Measurements from ENCODE around the gene IFIH1. TPM values are rescaled to one million over a fixed set of nuclear protein-coding genes. Genes with fewer than 3 reads are reported as not detected.

The IFIH1 gene
- total and polyA plus RNA-seq, 2 of the 8 experiments (the other 6 are each of a cell fraction or from before 2014, with no cell fraction given), result 0.32 to 2.0 TPM

GRCh38 chr2:162340822-162341221 lies 22.3 kb upstream of the IFIH1 start:
- FAIRE-seq, result no peak
- H2BK12ac ChIP-seq (ENCODE audit: low read depth, low read length), result no peak overlapping the region
- H3K4ac ChIP-seq (replicated peaks; ENCODE audit: insufficient read length, low read depth, low read length), result no peak overlapping the region
- TF ChIP-seq CBX8 (IDR thresholded peaks at IDR 0.05; ENCODE audit: borderline replicate concordance, low read depth, low read length) (no peak), EZH2 (IDR thresholded peaks at IDR 0.05; ENCODE audit: low read depth, low read length, severe bottlenecking) (no peak), RXRA (IDR thresholded peaks at IDR 0.05; ENCODE audit: insufficient read depth, low read depth, low read length) (no peak), TBP (IDR thresholded peaks at IDR 0.05; ENCODE audit: low read depth, low read length) (no peak)
- H2BK120ac ChIP-seq (replicated peaks; ENCODE audit: low read depth, low read length), result no peak overlapping the region
- H3K36me3 ChIP-seq (ENCODE audit: control insufficient read depth in 2 of 4, insufficient read depth in 4 of 4, low read length in 3 of 4), result no peaks in the 10 kb centered on the region
- POLR2A ChIA-PET (ENCODE audit: partially characterized antibody), result no interaction called here
- no peak overlapping the region for H3K4me2 ChIP-seq (ENCODE audit: insufficient read depth in 1 of 2, low read depth in 2 of 2, low read length in 2 of 2)
- H2BK5ac ChIP-seq (ENCODE audit: low read depth, low read length), result no peak overlapping the region
- no peak overlapping the region for H3K14ac ChIP-seq (ENCODE audit: insufficient read length)
- H3K23ac ChIP-seq (ENCODE audit: insufficient read length), result no peak overlapping the region
- 0 out of 2 replicates have a peak, but pooled peaks cover 2% of the 10 kb centered on the region for H3K23me2 ChIP-seq (ENCODE audit: low read depth, low read length)
- no peak overlapping the region for H2BK15ac ChIP-seq (ENCODE audit: low read length)
- H4K5ac ChIP-seq (ENCODE audit: insufficient read length, low read depth, low read length), result no peak overlapping the region
- no peak overlapping the region for H4K91ac ChIP-seq (replicated peaks; ENCODE audit: insufficient read length, low read length)
- H3K4me3 ChIP-seq (ENCODE audit: extremely low read depth in 1 of 4, insufficient read depth in 2 of 4, low read depth in 3 of 4, low read length in 4 of 4), result no peak overlapping the region
- H3K56ac ChIP-seq (replicated peaks; ENCODE audit: insufficient read length, low read depth, low read length), result no peak overlapping the region
- H3K4me1 ChIP-seq (replicated peaks in 1 of 4; ENCODE audit: control insufficient read depth in 3 of 4, insufficient read depth in 4 of 4, low read length in 3 of 4), result peaks cover 0 to 2% (median 0%) of the 10 kb centered on the region in 4 experiments; a peak in 3 of 7 replicates
- peaks cover 0 to 14% of the 10 kb centered on the region in 2 experiments; a peak in 3 of 4 replicates for H3K79me2 ChIP-seq (ENCODE audit: control insufficient read depth in 1 of 2, insufficient read depth in 2 of 2, low read length in 2 of 2)
- H3K18ac ChIP-seq (ENCODE audit: extremely low read depth, low read length), result no peak overlapping the region
- CTCF ChIA-PET (ENCODE audit: partially characterized antibody), result no interaction called here
- no peaks in the 10 kb centered on the region for H4K20me1 ChIP-seq (replicated peaks in 1 of 2; ENCODE audit: control insufficient read depth in 1 of 2, insufficient read depth in 2 of 2, low read length in 2 of 2)
- no peaks in the 10 kb centered on the region for H3K9me3 ChIP-seq (ENCODE audit: insufficient read depth in 2 of 2, low read depth in 1 of 2, low read length in 1 of 2)
- no peak overlapping the region for H2AFZ ChIP-seq (ENCODE audit: low read length)
- DNase-seq (ENCODE audit: low read depth in 1 of 2, low spot score in 2 of 2), result no peak
- H2AK5ac ChIP-seq (ENCODE audit: low read depth, low read length), result no peak overlapping the region
- no peaks in the 10 kb centered on the region for H3K27me3 ChIP-seq (replicated peaks in 1 of 4; ENCODE audit: control insufficient read depth in 3 of 4, extremely low read depth in 1 of 4, insufficient read depth in 3 of 4, low read length in 3 of 4)
- H4K8ac ChIP-seq (ENCODE audit: extremely low read depth, insufficient read depth, low read length), result no peak overlapping the region
- no peak overlapping the region for H3K27ac ChIP-seq (ENCODE audit: low read depth, low read length)
- no peak overlapping the region for H2BK20ac ChIP-seq (ENCODE audit: low read length)
- no peaks in the 10 kb centered on the region for H3K79me1 ChIP-seq (ENCODE audit: low read depth, low read length)
- no peak overlapping the region for H3K9ac ChIP-seq (replicated peaks in 1 of 4; ENCODE audit: extremely low read depth in 1 of 4, low read depth in 3 of 4, low read length in 3 of 4)

Measured in H1 (cell line).